Measurements from ENCODE around the gene ARMC8.

The ARMC8 gene

GRCh38 chr3:138245026-138245425 lies 57.9 kb downstream of the ARMC8 start:
- no peak for DNase-seq (ENCODE audit: low read depth in 3 of 3)

- DNase-seq (ENCODE audit: low read depth in 3 of 3): no peak
These were observed 62.5 kb downstream of the ARMC8 start for GRCh38 chr3:138249636-138250035.

DNA sequence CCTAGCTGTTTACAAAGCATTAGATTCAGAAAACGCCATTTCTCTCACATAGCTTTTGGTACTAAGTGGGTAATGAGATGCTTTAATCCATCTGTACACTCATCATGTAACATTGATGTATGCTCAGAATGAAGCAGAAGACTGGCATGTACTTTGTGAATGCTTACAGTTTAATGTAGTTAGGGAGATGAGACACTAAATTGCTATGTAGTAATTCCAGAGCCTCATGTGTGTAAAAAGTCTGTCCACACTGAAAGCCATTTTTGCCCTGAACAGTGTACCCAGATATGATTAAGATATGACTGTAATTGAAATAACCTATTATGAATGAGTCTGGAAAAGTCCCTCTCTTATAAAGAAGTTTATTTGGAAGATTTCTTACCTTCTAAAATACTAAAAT lies 66.5 kb downstream of the ARMC8 start:
- DNase-seq (ENCODE audit: low read depth in 3 of 3): no peak

DNA sequence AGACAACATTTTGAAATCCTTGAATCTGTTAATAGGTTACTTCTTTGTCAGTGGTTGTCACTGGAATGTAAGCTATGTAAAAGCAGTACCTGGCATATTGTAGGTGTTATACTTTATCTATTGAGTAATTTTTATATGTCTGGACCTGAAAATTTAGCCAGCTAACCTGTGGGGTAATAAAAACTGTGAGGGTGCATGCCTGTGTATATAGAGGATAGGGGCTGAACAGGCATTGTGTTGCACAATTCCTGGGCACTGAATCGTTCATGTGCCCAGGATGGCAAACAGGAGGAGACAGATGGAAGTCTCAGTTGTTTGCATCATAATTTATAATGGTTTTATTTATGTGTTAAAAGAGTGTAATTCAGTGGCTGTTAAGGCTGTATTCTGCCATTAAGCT lies 67.1 kb downstream of the ARMC8 start:
- no peak for DNase-seq (ENCODE audit: low read depth in 3 of 3)

GRCh38 chr3:138256022-138256421 lies 68.9 kb downstream of the ARMC8 start:
- DNase-seq (ENCODE audit: low read depth in 3 of 3): no peak

DNA sequence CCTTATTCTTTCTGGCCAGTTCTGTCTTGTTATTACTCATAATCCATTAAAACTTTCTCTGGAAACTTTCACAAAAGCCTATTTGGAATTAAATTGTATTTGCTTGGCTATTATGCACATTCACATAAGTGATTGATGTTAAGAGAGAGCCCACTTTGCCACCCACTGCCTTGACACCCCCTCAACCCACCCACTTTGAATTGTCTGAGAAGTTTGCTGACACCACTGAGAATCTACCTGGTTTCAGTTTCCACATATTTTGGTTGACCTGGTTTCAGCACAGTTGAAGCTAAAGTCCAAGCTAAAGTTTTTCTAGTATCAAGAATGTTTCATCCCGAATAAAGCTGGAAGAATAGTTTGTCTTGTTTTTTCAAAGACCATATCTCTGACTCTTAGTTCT lies 70.9 kb downstream of the ARMC8 start:
- no peak for DNase-seq (ENCODE audit: low read depth in 3 of 3)

GRCh38 chr3:138259126-138259525 lies 72.0 kb downstream of the ARMC8 start:
- DNase-seq (ENCODE audit: low read depth in 3 of 3): no peak

GRCh38 chr3:138260611-138261010 lies 73.5 kb downstream of the ARMC8 start:
- DNase-seq (ENCODE audit: low read depth in 3 of 3): no peak

DNA sequence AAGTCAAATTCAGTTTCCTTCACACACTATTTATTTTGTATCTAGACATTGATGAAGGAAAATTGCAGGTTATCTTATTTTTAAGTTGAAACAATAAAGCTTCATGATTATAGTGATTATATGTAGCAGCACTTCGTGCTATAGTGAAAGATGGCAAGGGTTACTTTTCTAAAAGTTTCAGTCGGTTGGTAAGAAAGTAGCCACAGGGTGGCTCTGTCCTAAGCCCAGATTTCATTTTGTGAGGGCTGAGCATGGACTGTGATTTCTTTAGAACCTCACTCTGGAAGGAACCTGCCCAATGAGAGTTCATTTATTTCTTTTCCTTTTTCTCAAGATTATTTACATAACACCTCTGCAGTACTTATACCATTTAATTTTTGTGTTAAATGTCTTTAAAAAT lies 76.0 kb downstream of the ARMC8 start:
- no peak for DNase-seq (ENCODE audit: low read depth in 3 of 3)

- DNase-seq (ENCODE audit: low read depth in 3 of 3): no peak
These were observed 78.6 kb downstream of the ARMC8 start for GRCh38 chr3:138265745-138266144.

GRCh38 chr3:138267083-138267482 lies 80.0 kb downstream of the ARMC8 start:
- DNase-seq (ENCODE audit: low read depth in 3 of 3): no peak

DNA sequence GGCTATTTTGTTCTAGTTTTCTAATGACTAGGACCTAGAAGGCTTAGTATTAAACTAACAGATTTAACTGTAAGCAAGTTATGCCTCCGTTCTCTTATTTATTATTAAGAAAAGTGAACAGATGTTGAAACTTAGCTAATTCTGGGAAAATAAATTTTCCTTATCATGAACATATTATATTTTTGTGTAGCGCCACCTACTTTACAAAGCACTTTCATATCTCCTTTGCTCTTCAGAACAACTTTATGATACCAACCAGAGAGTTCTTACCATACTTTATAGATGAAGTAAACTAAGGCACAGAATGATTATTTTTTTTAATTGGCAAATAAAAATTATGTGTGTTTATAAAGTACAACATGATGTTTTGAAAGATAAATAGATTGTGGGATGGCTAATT lies 83.1 kb downstream of the ARMC8 start:
- no peak for DNase-seq (ENCODE audit: low read depth in 3 of 3)

DNA sequence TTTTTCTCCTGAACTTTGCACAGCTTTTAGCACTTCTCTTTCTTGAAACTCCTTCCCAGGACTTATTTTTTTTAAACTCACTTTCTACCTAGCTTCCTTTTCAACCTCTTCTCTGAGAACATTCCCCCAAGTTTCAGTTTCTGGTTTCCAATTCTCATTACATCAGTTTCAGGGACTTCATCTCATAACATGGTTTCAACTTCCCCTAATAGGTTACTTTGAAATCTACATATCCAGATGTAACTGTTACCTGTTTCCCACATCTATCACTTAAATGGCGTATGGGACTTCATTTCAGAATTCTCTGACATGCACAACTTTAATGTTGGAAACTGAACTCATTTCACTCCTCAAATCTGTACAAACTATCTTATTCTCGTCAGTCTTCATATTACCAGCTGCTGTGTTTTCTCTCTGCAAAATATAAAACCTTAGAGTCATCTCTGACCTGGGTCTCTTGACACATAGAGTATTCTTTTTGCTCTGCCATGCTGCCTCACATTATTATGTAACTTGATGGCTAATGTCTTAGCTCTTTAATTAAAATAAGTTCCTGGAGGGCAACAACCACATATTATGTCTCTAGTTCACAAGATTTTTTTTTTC lies 84.2 kb downstream of the ARMC8 start:
- DNase-seq (ENCODE audit: low read depth in 3 of 3): no peak

GRCh38 chr3:138281561-138281960 lies 94.5 kb downstream of the ARMC8 start:
- no peak for DNase-seq (ENCODE audit: low read depth in 3 of 3)

- DNase-seq (ENCODE audit: low read depth in 3 of 3): no peak
These were observed 95.7 kb downstream of the ARMC8 start for GRCh38 chr3:138282836-138283235.

DNA sequence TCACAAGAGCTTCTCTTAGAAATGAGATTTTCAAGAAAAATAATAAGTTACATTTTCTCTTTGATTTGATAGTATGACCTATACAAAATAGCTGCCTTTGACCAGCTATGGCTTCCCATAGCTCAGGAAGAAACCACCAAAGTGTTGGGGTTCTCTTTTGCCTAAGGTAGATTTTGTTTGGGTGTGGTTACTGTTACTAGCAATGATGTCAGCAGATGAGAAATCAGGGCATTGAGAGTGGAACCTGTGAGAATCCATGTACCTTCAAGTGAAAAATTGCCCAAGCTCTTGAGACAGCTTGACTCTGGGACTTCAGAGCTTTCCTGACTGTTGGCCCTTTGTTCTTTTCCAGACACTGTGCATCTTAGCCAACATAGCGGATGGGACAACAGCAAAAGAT lies 97.0 kb downstream of the ARMC8 start:
- no peak for DNase-seq (ENCODE audit: low read depth in 3 of 3)

DNA sequence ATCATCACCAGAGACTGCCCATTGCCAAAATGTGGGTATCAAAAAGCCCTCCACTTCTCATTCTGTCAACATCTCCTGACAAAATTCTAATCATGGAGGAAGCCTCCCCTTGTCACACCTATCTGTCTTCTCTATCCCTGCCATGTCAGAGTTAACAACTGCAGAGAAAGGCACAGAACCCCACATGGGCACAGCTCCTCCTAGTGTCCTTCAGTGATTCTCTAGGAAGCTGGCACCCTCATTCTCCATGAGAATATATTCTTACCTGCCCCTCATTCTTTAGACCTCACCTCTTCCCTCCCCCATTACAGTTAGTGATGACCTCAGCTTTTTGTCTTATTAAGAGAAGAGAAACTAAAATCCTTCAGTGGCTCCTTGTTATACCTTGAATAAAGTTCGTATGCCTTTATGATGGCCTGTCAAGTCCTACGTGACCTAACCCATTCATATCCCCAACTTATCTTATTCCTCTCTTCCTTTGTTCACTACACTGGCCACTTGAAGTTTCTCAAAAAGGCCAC lies 97.9 kb downstream of the ARMC8 start:
- no peak for DNase-seq (ENCODE audit: low read depth in 3 of 3)

GRCh38 chr3:138289260-138289659 lies 102.2 kb downstream of the ARMC8 start:
- DNase-seq (ENCODE audit: low read depth in 3 of 3): no peak

GRCh38 chr3:138289701-138290100 lies 102.6 kb downstream of the ARMC8 start:
- DNase-seq (ENCODE audit: low read depth in 3 of 3): no peak

- no peak for DNase-seq (ENCODE audit: low read depth in 3 of 3)
These were observed 109.5 kb downstream of the ARMC8 start for GRCh38 chr3:138296639-138297038.

GRCh38 chr3:138297059-138297607 lies 110.0 kb downstream of the ARMC8 start:
- no peak for DNase-seq (ENCODE audit: low read depth in 3 of 3)

- no peak for DNase-seq (ENCODE audit: low read depth in 3 of 3)
These were observed 110.8 kb downstream of the ARMC8 start for GRCh38 chr3:138297876-138298275.

- DNase-seq (ENCODE audit: low read depth in 3 of 3): no peak
These were observed 113.5 kb downstream of the ARMC8 start for GRCh38 chr3:138300647-138301046.

- no peak for DNase-seq (ENCODE audit: low read depth in 3 of 3)
These were observed 116.4 kb downstream of the ARMC8 start for GRCh38 chr3:138303474-138303873.

Measured in stimulated activated CD4-positive, alpha-beta T cell treated with anti-CD3 and anti-CD28 coated beads, TNF-alpha, amount 100 ng/mL, for 4 hours (primary cell).